ENCODE measurements around the gene BEST1. TPM values are rescaled to one million over a fixed set of nuclear protein-coding genes. Genes with fewer than 3 reads are reported as not detected.
"Not testable (repeated sequence)": the region's sequence is repeated elsewhere in the genome, so short reads cannot be mapped to it uniquely, and the experiment has no call there.

BEST1 gene
- polyA plus RNA-seq, 6 donors from 2014 or later: 1.4 to 3.3 (median 2.6) TPM

- Mint-ChIP-seq H3K4me1 (peaks cover 0 to 8% (median 0%) of the 10 kb centered on the region in 3 donors), H3K9me3 (peaks cover 5 to 14% (median 11%) of the 10 kb centered on the region in 7 donors), H3K27ac (no peak overlapping the region), H3K4me3 (peak overlapping the region in 1 of 8 donors; percentile 15), H3K27me3 (peaks cover 0 to 9% (median 7%) of the 10 kb centered on the region in 3 donors), H3K36me3 (peaks cover 9 to 14% of the 10 kb centered on the region in 2 donors)
- ATAC-seq (ENCODE audit: low read depth in 2 of 2) (no peak), DNase-seq (no peak)
These were observed 50.6 kb downstream of the BEST1 start for GRCh38 chr11:62000539-62001446.

DNA sequence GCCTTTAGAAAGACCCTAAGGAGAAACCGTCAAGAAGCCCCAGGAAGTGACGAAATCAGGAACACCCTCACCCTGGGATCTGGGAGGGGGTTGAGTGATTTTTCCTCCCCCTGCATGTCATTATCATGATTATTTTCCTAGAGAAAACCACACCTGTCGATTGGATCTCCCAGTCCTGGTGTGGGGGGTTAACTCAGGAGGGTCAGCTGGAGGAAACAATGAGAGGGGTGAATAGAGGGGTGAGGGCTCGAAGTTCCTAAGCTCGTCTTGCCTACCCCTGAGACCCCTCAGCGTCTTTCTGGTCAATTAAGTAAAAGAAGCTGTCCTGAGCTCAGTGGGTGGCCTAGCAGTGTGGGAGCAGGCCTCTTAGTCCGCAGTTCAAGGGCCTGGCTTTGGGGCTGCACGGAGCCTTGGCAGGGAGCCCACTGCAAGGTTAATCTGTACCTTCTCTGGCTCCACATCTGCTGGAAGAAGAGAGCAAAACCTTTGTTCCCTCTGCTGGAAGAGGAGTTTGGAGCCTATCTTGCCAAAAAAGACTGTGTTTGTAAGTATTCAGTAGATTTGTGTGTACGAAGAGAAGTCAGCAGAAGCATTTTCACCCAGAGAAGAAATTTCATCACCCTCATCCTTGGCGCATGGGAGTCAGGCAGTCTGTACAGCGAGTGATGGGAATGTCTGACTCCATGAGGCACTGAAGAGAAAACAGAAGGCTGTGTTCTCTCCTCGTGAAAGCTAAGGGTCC is 51.5 kb downstream of the BEST1 start:
- Mint-ChIP-seq H3K27ac (peak overlapping the region in 2 of 6 donors; percentile 26 to 41), H3K9me3 (peaks cover 5 to 14% (median 11%) of the 10 kb centered on the region in 7 donors), H3K4me3 (peak overlapping the region in 1 of 8 donors; percentile 15), H3K4me1 (peaks cover 0 to 8% (median 0%) of the 10 kb centered on the region in 3 donors), H3K36me3 (peaks cover 9 to 14% of the 10 kb centered on the region in 2 donors), H3K27me3 (peaks cover 0 to 12% (median 7%) of the 10 kb centered on the region in 3 donors)
- DNase-seq: no peak
- no peak for ATAC-seq (ENCODE audit: low read depth in 2 of 2)

GRCh38 chr11:62002283-62002682 is 52.1 kb downstream of the BEST1 start:
- H3K27ac Mint-ChIP-seq; ATAC-seq (ENCODE audit: low read depth in 2 of 2); H3K4me3 Mint-ChIP-seq; H3K4me1 Mint-ChIP-seq; DNase-seq: not testable (repeated sequence)
- Mint-ChIP-seq H3K27me3 (peaks cover under 1 to 13% (median 7%) of the 10 kb centered on the region in 3 donors), H3K36me3 (peaks cover 9 to 14% of the 10 kb centered on the region in 2 donors), H3K9me3 (peaks cover 5 to 14% (median 11%) of the 10 kb centered on the region in 7 donors)

DNA sequence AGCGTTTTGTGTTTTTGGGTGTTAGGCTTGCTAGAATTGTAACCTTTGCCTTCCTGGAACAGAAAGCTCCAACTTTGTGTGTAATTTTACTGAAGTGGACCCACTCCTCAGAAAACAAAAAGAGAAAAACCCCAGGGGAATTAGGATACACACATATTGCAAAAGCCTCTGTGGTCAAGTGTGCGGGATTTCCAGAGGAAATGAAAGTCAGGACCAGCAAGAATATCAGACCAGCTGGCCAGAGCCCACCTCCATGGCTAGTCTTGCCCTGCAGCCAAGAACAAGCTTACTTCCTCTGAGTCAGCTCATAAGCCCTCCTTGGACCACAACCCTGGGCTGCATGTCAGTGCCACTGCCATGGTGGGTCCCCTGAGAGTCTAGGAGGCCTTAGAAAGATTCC is 54.3 kb downstream of the BEST1 start:
- Mint-ChIP-seq H3K27me3 (peaks cover 6 to 18% (median 7%) of the 10 kb centered on the region in 3 donors), H3K4me1 (peaks cover 0 to 8% (median 0%) of the 10 kb centered on the region in 3 donors), H3K27ac (peak overlapping the region in 1 of 6 donors; percentile 20), H3K9me3 (peaks cover 0 to 6% (median 2%) of the 10 kb centered on the region in 7 donors), H3K4me3 (no peak overlapping the region), H3K36me3 (peaks cover 2% of the 10 kb centered on the region in 2 donors)
- DNase-seq: no peak
- no peak for ATAC-seq (ENCODE audit: low read depth in 2 of 2)

- Mint-ChIP-seq H3K4me3 (no peak overlapping the region), H3K36me3 (no peaks in the 10 kb centered on the region), H3K4me1 (peaks cover 0 to 8% (median 0%) of the 10 kb centered on the region in 3 donors), H3K27ac (peak overlapping the region in 1 of 6 donors; percentile 67), H3K27me3 (peaks cover 6 to 24% (median 8%) of the 10 kb centered on the region in 3 donors), H3K9me3 (no peaks in the 10 kb centered on the region)
- no peak for DNase-seq
- ATAC-seq (ENCODE audit: low read depth in 2 of 2): no peak
These were observed 58.0 kb downstream of the BEST1 start for GRCh38 chr11:62008193-62008592.

DNA sequence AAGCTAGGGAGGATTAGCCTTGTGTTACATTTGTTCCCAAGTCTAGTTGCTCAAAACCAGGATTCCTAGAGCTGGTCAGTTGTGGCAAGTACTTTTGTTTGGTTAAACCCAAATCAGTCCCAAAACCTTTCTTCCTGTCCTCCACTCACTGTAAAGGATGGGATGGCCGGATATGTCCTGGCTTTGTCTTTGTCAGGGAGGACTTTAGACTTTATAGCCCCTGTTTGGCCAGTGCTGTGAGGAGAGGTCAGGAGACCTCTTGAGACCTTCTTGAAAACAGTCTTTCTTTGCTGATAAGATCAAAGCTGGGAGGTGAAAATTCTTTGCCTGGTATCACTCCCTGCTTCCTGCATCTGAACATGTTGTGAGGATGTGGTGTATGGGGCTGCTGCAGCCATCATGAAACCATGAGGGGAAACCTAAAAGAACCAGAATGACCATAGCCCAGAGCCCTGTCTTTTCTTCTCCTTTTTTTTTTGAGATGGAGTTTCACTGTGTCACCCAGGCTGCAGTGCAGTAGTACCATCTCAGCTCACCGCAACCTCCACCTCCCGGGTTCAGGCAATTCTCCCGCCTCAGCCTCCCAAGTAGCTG is 60.9 kb downstream of the BEST1 start:
- Mint-ChIP-seq H3K4me1 (no peaks in the 10 kb centered on the region), H3K27me3 (peaks cover 6 to 13% (median 8%) of the 10 kb centered on the region in 3 donors), H3K27ac (no peak overlapping the region), H3K36me3 (no peaks in the 10 kb centered on the region), H3K4me3 (no peak overlapping the region), H3K9me3 (no peaks in the 10 kb centered on the region)
- DNase-seq (no peak), ATAC-seq (ENCODE audit: low read depth in 2 of 2) (no peak)

GRCh38 chr11:62011881-62012280 is 61.7 kb downstream of the BEST1 start:
- Mint-ChIP-seq H3K4me3 (no peak overlapping the region), H3K36me3 (no peaks in the 10 kb centered on the region), H3K27me3 (peaks cover 6 to 12% (median 8%) of the 10 kb centered on the region in 3 donors), H3K9me3 (no peaks in the 10 kb centered on the region), H3K27ac (no peak overlapping the region), H3K4me1 (no peaks in the 10 kb centered on the region)
- ATAC-seq (ENCODE audit: low read depth in 2 of 2) (no peak), DNase-seq (no peak)

GRCh38 chr11:62012451-62012831 is 62.3 kb downstream of the BEST1 start:
- H3K27me3 Mint-ChIP-seq: peaks cover 3 to 10% (median 8%) of the 10 kb centered on the region in 3 donors
- H3K4me3 Mint-ChIP-seq: no peak overlapping the region
- no peaks in the 10 kb centered on the region for H3K36me3 Mint-ChIP-seq
- H3K9me3 Mint-ChIP-seq: no peaks in the 10 kb centered on the region
- no peak for ATAC-seq (ENCODE audit: low read depth in 2 of 2)
- DNase-seq: no peak
- H3K27ac Mint-ChIP-seq: peak overlapping the region in 2 of 6 donors; percentile 20 to 74
- H3K4me1 Mint-ChIP-seq: no peaks in the 10 kb centered on the region

- Mint-ChIP-seq H3K9me3 (no peaks in the 10 kb centered on the region), H3K27ac (peak overlapping the region in 2 of 6 donors; percentile 20 to 74), H3K4me1 (no peaks in the 10 kb centered on the region), H3K27me3 (peaks cover 0 to 8% (median 6%) of the 10 kb centered on the region in 3 donors), H3K4me3 (no peak overlapping the region), H3K36me3 (no peaks in the 10 kb centered on the region)
- ATAC-seq (ENCODE audit: low read depth in 2 of 2) (no peak), DNase-seq (no peak)
These were observed 62.8 kb downstream of the BEST1 start for GRCh38 chr11:62012832-62013461.

Other genes with a start within 250 kb of the BEST1 start
- gene MYRF, start 197.7 kb upstream of the BEST1 start, polyA plus RNA-seq (ENCODE audit: low read depth in 6 of 6): under 1 TPM in 5 of 6 donors, not detected in 1; 0.11 to 0.35 (median 0.17) TPM
- gene TMEM258, start 157.8 kb upstream of the BEST1 start, polyA plus RNA-seq (ENCODE audit: low read depth in 6 of 6): 100 to 1,000 TPM; 117 to 238 (median 185) TPM
- gene FEN1, start 157.4 kb upstream of the BEST1 start, polyA plus RNA-seq (ENCODE audit: low read depth in 6 of 6): 10 to 100 TPM in 5 of 6 donors, 1 to 10 TPM in 1; 8.0 to 23.8 (median 15.3) TPM
- gene FADS1, start 133.3 kb upstream of the BEST1 start, polyA plus RNA-seq (ENCODE audit: low read depth in 6 of 6): 10 to 100 TPM in 1 of 6 donors, 1 to 10 TPM in 3, under 1 TPM in 1, not detected in 1; 0.79 to 14.0 (median 1.6) TPM
- gene FADS2, start 122.1 kb upstream of the BEST1 start, polyA plus RNA-seq (ENCODE audit: low read depth in 6 of 6): 10 to 100 TPM in 1 of 6 donors, 1 to 10 TPM in 3, under 1 TPM in 1, not detected in 1; 0.92 to 11.5 (median 2.0) TPM
- gene FADS3, start 58.8 kb upstream of the BEST1 start, polyA plus RNA-seq (ENCODE audit: low read depth in 6 of 6): 10 to 100 TPM; 27.6 to 41.3 (median 34.4) TPM
- gene RAB3IL1, start 32.8 kb upstream of the BEST1 start, polyA plus RNA-seq (ENCODE audit: low read depth in 6 of 6): not detected
- gene FTH1, start 17.3 kb downstream of the BEST1 start, polyA plus RNA-seq (ENCODE audit: low read depth in 6 of 6): 1,000 to 10,000 TPM; 4,039 to 5,068 (median 4,261) TPM
- 1 to 10 TPM in 5 of 6 donors, not detected in 1; 1.3 to 2.8 (median 2.0) TPM for gene INCENP, start 173.7 kb downstream of the BEST1 start, polyA plus RNA-seq (ENCODE audit: low read depth in 6 of 6)
- gene SCGB1D1, start 239.9 kb downstream of the BEST1 start, polyA plus RNA-seq (ENCODE audit: low read depth in 6 of 6): not detected

Data from naive B cell (primary cell).